ENCODE results near the gene FTCDNL1.

FTCDNL1 gene

DNA sequence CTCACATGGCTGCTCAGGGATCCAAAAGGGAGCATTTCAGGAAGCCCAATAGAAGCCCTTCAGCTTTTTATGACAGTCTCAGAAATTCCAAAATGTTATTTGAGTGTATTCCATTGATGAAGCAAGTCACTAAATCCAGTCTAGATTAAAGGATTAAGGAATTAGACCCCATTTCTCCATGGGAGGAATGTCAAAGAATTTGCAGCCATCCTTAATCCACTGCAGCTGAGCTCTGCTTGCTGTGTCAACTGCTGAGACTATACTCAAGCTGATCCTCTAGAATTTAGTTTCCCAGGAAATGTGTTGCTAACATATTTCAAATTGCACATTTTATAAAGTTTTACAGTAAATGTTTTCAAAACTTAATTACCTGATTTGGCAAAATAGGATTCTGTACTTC lies 31.7 kb upstream of the FTCDNL1 start:
- Histone ChIP-seq H2AK5ac (ENCODE audit: low read length) (no peak overlapping the region), H2BK120ac (ENCODE audit: insufficient read depth, low read length, poor library complexity) (no peak overlapping the region), H4K12ac (ENCODE audit: low read depth, low read length) (no peak overlapping the region), H3K4ac (ENCODE audit: low read depth, low read length) (no peak overlapping the region), H3K27ac (ENCODE audit: low read depth, low read length) (no peak overlapping the region), H2AFZ (ENCODE audit: insufficient read depth, low read length, poor library complexity) (no peak overlapping the region), H3K23ac (ENCODE audit: low read length) (no peak overlapping the region), H3K36me3 (ENCODE audit: control insufficient read depth in 1 of 2, insufficient read depth in 2 of 2, low read length in 2 of 2) (no peaks in the 10 kb centered on the region), H3K4me1 (ENCODE audit: control insufficient read depth in 1 of 2, insufficient read depth in 2 of 2, low read length in 2 of 2) (no peaks in the 10 kb centered on the region), H3K9me3 (ENCODE audit: insufficient read depth, low read depth, low read length) (peaks cover 4% of the 10 kb centered on the region), H2BK5ac (ENCODE audit: low read depth, low read length, poor library complexity) (no peak overlapping the region), H4K8ac (ENCODE audit: low read depth, low read length) (no peak overlapping the region), H3K79me2 (ENCODE audit: control insufficient read depth, insufficient read depth, low read length, poor library complexity) (no peaks in the 10 kb centered on the region), H3K4me3 (ENCODE audit: low read depth, low read length) (no peak overlapping the region), H3K9ac (ENCODE audit: low read length) (no peak overlapping the region), H2BK12ac (ENCODE audit: low read length) (no peak overlapping the region), H4K91ac (ENCODE audit: low read depth, low read length) (no peak overlapping the region), H3K4me2 (ENCODE audit: low read length) (no peak overlapping the region), H3K14ac (ENCODE audit: low read length) (no peak overlapping the region), H3K79me1 (ENCODE audit: low read length) (no peaks in the 10 kb centered on the region), H3K27me3 (ENCODE audit: insufficient read depth, low read length) (no peaks in the 10 kb centered on the region), H3K18ac (ENCODE audit: low read length) (no peak overlapping the region)
- no peak for DNase-seq

DNA sequence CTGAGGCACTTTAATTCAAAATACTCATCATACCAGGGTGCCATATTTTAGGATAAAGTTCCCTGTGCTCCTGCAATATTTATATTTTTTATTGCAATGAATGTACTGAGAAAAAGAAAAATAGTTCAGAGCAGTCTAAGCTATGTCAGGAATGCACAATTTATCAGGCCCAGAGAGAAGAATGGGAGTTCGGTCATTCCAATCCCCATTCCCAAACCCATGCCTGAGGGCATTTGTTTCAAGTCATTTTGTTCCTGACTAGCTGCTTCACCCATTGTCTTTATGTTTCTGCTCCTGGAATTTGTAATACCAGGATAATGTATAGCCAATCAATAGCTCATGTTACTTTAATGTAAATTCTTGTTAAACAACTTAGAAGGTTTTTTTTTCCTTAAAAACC lies 24.4 kb upstream of the FTCDNL1 start:
- no peak overlapping the region for H2AK5ac ChIP-seq (ENCODE audit: low read length)
- no peak overlapping the region for H4K8ac ChIP-seq (ENCODE audit: low read depth, low read length)
- no peak overlapping the region for H2BK12ac ChIP-seq (ENCODE audit: low read length)
- no peak overlapping the region for H4K12ac ChIP-seq (ENCODE audit: low read depth, low read length)
- peaks cover 0 to 2% of the 10 kb centered on the region in 2 experiments for H3K4me1 ChIP-seq (ENCODE audit: control insufficient read depth in 1 of 2, insufficient read depth in 2 of 2, low read length in 2 of 2)
- H3K4me2 ChIP-seq (ENCODE audit: low read length) = no peak overlapping the region
- H3K79me1 ChIP-seq (ENCODE audit: low read length) = no peaks in the 10 kb centered on the region
- H3K14ac ChIP-seq (ENCODE audit: low read length) = no peak overlapping the region
- no peak overlapping the region for H3K18ac ChIP-seq (ENCODE audit: low read length)
- H3K4me3 ChIP-seq (ENCODE audit: low read depth, low read length) = no peak overlapping the region
- H3K4ac ChIP-seq (ENCODE audit: low read depth, low read length) = no peak overlapping the region
- no peak overlapping the region for H2BK5ac ChIP-seq (ENCODE audit: low read depth, low read length, poor library complexity)
- H3K27me3 ChIP-seq (ENCODE audit: insufficient read depth, low read length) = no peaks in the 10 kb centered on the region
- H3K23ac ChIP-seq (ENCODE audit: low read length) = no peak overlapping the region
- DNase-seq = peak; percentile 42 to 78
- no peak overlapping the region for H3K27ac ChIP-seq (ENCODE audit: low read depth, low read length)
- no peak overlapping the region for H4K91ac ChIP-seq (ENCODE audit: low read depth, low read length)
- H2AFZ ChIP-seq (ENCODE audit: insufficient read depth, low read length, poor library complexity) = no peak overlapping the region
- H2BK120ac ChIP-seq (ENCODE audit: insufficient read depth, low read length, poor library complexity) = no peak overlapping the region
- H3K9ac ChIP-seq (ENCODE audit: low read length) = no peak overlapping the region
- H3K36me3 ChIP-seq (ENCODE audit: control insufficient read depth in 1 of 2, insufficient read depth in 2 of 2, low read length in 2 of 2) = peaks cover 0 to 2% of the 10 kb centered on the region in 2 experiments
- peaks cover 6% of the 10 kb centered on the region for H3K9me3 ChIP-seq (ENCODE audit: insufficient read depth, low read depth, low read length)
- no peaks in the 10 kb centered on the region for H3K79me2 ChIP-seq (ENCODE audit: control insufficient read depth, insufficient read depth, low read length, poor library complexity)
- WGBS (ENCODE audit: extremely low coverage, insufficient coverage, insufficient read length) = no CpG with 5 or more reads among the region's 1 CpG

DNA sequence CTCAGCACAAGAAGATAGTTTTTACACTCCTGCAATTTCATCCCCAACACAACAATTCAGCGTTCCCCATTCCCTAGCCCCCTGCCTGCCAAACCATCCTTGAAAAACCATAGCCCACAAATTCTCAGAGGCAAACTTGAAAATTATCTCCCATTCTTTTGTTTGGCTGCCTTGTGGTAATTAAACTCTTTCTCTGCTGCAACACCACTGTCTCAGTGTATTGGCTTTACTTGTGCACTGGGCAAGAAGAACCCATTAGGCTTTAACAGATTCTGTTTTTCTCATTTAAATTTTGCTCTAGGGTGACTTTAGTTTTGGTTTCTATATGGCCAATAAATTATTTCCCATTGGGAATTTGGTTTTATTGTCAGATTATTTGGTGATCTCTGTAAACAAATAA lies 23.2 kb upstream of the FTCDNL1 start:
- H2AFZ ChIP-seq (ENCODE audit: insufficient read depth, low read length, poor library complexity) = no peak overlapping the region
- H3K4me3 ChIP-seq (ENCODE audit: low read depth, low read length) = no peak overlapping the region
- no peaks in the 10 kb centered on the region for H3K79me1 ChIP-seq (ENCODE audit: low read length)
- H3K4ac ChIP-seq (ENCODE audit: low read depth, low read length) = no peak overlapping the region
- no peak overlapping the region for H3K14ac ChIP-seq (ENCODE audit: low read length)
- no peak overlapping the region for H4K12ac ChIP-seq (ENCODE audit: low read depth, low read length)
- no peak for DNase-seq
- H3K27ac ChIP-seq (ENCODE audit: low read depth, low read length) = no peak overlapping the region
- no peak overlapping the region for H2AK5ac ChIP-seq (ENCODE audit: low read length)
- H3K4me1 ChIP-seq (ENCODE audit: control insufficient read depth in 1 of 2, insufficient read depth in 2 of 2, low read length in 2 of 2) = peaks cover 0 to 2% of the 10 kb centered on the region in 2 experiments
- H4K91ac ChIP-seq (ENCODE audit: low read depth, low read length) = no peak overlapping the region
- H2BK12ac ChIP-seq (ENCODE audit: low read length) = no peak overlapping the region
- H4K8ac ChIP-seq (ENCODE audit: low read depth, low read length) = no peak overlapping the region
- H2BK120ac ChIP-seq (ENCODE audit: insufficient read depth, low read length, poor library complexity) = no peak overlapping the region
- H3K18ac ChIP-seq (ENCODE audit: low read length) = no peak overlapping the region
- peaks cover 0 to 2% of the 10 kb centered on the region in 2 experiments for H3K36me3 ChIP-seq (ENCODE audit: control insufficient read depth in 1 of 2, insufficient read depth in 2 of 2, low read length in 2 of 2)
- no peaks in the 10 kb centered on the region for H3K79me2 ChIP-seq (ENCODE audit: control insufficient read depth, insufficient read depth, low read length, poor library complexity)
- H3K9ac ChIP-seq (ENCODE audit: low read length) = no peak overlapping the region
- H3K27me3 ChIP-seq (ENCODE audit: insufficient read depth, low read length) = no peaks in the 10 kb centered on the region
- H3K23ac ChIP-seq (ENCODE audit: low read length) = no peak overlapping the region
- no peak overlapping the region for H2BK5ac ChIP-seq (ENCODE audit: low read depth, low read length, poor library complexity)
- no peak overlapping the region for H3K4me2 ChIP-seq (ENCODE audit: low read length)
- peaks cover 6% of the 10 kb centered on the region for H3K9me3 ChIP-seq (ENCODE audit: insufficient read depth, low read depth, low read length)
- no CpG with 5 or more reads among the region's 1 CpG for WGBS (ENCODE audit: extremely low coverage, insufficient coverage, insufficient read length)

DNA sequence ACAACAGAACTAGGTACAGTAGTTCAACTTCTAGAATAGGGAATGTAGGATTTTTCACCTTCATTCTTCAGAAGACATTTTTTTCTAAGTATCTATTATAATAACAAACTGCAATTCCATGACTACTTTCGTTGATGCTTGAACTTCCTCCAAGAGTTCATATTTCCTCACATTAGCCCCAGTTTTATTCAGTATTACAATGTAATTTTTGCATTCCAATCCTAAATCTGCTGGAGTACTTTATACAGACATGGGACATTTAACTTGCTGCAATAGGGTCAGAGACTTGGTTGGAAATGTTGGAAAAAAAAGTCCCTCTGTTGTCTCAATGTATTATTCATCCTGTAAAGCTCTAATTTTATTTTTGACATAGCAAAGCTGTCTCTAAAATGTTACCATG lies 19.6 kb upstream of the FTCDNL1 start:
- no CpG with 5 or more reads among the region's 1 CpG for WGBS (ENCODE audit: extremely low coverage, insufficient coverage, insufficient read length)
- Histone ChIP-seq H3K9me3 (ENCODE audit: insufficient read depth, low read depth, low read length) (peaks cover 2% of the 10 kb centered on the region), H3K18ac (ENCODE audit: low read length) (no peak overlapping the region)

More for the DNA sequence above, 19.6 kb upstream of the FTCDNL1 start:
- Histone ChIP-seq H3K36me3 (ENCODE audit: control insufficient read depth in 1 of 2, insufficient read depth in 2 of 2, low read length in 2 of 2) (no peaks in the 10 kb centered on the region), H3K9ac (ENCODE audit: low read length) (no peak overlapping the region), H4K91ac (ENCODE audit: low read depth, low read length) (no peak overlapping the region), H3K14ac (ENCODE audit: low read length) (no peak overlapping the region), H2BK5ac (ENCODE audit: low read depth, low read length, poor library complexity) (no peak overlapping the region), H2BK12ac (ENCODE audit: low read length) (no peak overlapping the region), H3K27ac (ENCODE audit: low read depth, low read length) (no peak overlapping the region), H3K79me2 (ENCODE audit: control insufficient read depth, insufficient read depth, low read length, poor library complexity) (no peaks in the 10 kb centered on the region), H3K79me1 (ENCODE audit: low read length) (no peaks in the 10 kb centered on the region), H4K8ac (ENCODE audit: low read depth, low read length) (no peak overlapping the region), H4K12ac (ENCODE audit: low read depth, low read length) (no peak overlapping the region), H3K23ac (ENCODE audit: low read length) (no peak overlapping the region), H3K4me2 (ENCODE audit: low read length) (no peak overlapping the region), H3K4ac (ENCODE audit: low read depth, low read length) (no peak overlapping the region), H3K4me3 (ENCODE audit: low read depth, low read length) (no peak overlapping the region), H2AFZ (ENCODE audit: insufficient read depth, low read length, poor library complexity) (no peak overlapping the region), H2AK5ac (ENCODE audit: low read length) (no peak overlapping the region), H3K4me1 (ENCODE audit: control insufficient read depth in 1 of 2, insufficient read depth in 2 of 2, low read length in 2 of 2) (no peaks in the 10 kb centered on the region), H3K27me3 (ENCODE audit: insufficient read depth, low read length) (no peaks in the 10 kb centered on the region), H2BK120ac (ENCODE audit: insufficient read depth, low read length, poor library complexity) (no peak overlapping the region)
- DNase-seq = no peak

Measured in trophoblast cell (in vitro differentiated cells and primary cell).